HEK293 (cell line): ENCODE data around the gene DGKK.

Experiments
- CTCF ChIA-PET: fragments of 350-600 bp; formaldehyde crosslinking; extraction: SDS; loops from one replicate; lab custom pipeline; 2021; ENCODE audit warnings: antibody characterized with exemption; lab: Yijun Ruan, JAX
- POLR2A ChIA-PET: fragments of 300-600 bp; formaldehyde crosslinking; extraction: SDS; loops from one replicate; lab custom pipeline; 2020; ENCODE audit warnings: antibody characterized with exemption, inconsistent platforms; lab: Yijun Ruan, JAX
- H3K27ac ChIP-seq: fragments of 200-500 bp; sonication (Bioruptor generic); 2 replicates; pipeline ENCODE4 v1.5.1; 2014; ENCODE audit warnings: low read depth, low read length, control low read depth, inconsistent platforms; ENCODE audit errors: extremely low read depth
- H3K36me3 ChIP-seq, 2 experiments: fragments of 200-500 bp in 1 of 2; sonication (Bioruptor generic) in 1 of 2; 1 replicate in 1 of 2; 2 replicates in 1 of 2; pipeline ENCODE4 v1.5.1; 2014 to 2017; ENCODE audit warnings: inconsistent platforms in 2 of 2, low read length in 2 of 2; ENCODE audit not compliant: control insufficient read depth in 2 of 2, insufficient read depth in 1 of 2
- H3K4me1 ChIP-seq: fragments of 200-500 bp; sonication (Bioruptor generic); 2 replicates; pipeline ENCODE4 v1.5.1; 2014; ENCODE audit warnings: mild to moderate bottlenecking, low read length, inconsistent platforms; ENCODE audit not compliant: control insufficient read depth, insufficient read depth
- H3K4me3 ChIP-seq: 2 replicates; pipeline ENCODE4 v1.5.1; 2011; ENCODE audit warnings: low read depth, mild to moderate bottlenecking, control low read depth, low read length, moderate library complexity
- H3K9me3 ChIP-seq: fragments of 200-500 bp; sonication (Bioruptor generic); 2 replicates; pipeline ENCODE4 v1.5.1; 2014; ENCODE audit warnings: low read depth, low read length, inconsistent platforms; ENCODE audit not compliant: control insufficient read depth, insufficient read depth
- FEZF1 ChIP-seq: fragments of 450-650 bp; formaldehyde crosslinking; IDR thresholded peaks from 2 replicates; pipeline ENCODE4 v1.5.1; 2016; ENCODE audit warnings: missing biosample characterization, missing genetic modification characterization
- GLI4 ChIP-seq: fragments of 450-650 bp; formaldehyde crosslinking; IDR thresholded peaks from 2 replicates; pipeline ENCODE4 v1.5.1; 2016; ENCODE audit warnings: missing biosample characterization, missing genetic modification characterization
- KLF1 ChIP-seq: fragments of 450-650 bp; formaldehyde crosslinking; IDR thresholded peaks from 2 replicates; pipeline ENCODE4 v1.5.1; 2016; ENCODE audit warnings: missing biosample characterization, missing genetic modification characterization
- KLF9 ChIP-seq: fragments of 450-650 bp; formaldehyde crosslinking; IDR thresholded peaks from 2 replicates; pipeline ENCODE4 v1.5.1; 2016; ENCODE audit warnings: missing biosample characterization, missing genetic modification characterization, low read depth
- ZBTB48 ChIP-seq: fragments of 450-650 bp; formaldehyde crosslinking; IDR thresholded peaks from 2 replicates; pipeline ENCODE4 v1.5.1; 2016; ENCODE audit warnings: missing biosample characterization, missing genetic modification characterization
- ZBTB7A ChIP-seq: fragments of 450-650 bp; formaldehyde crosslinking; IDR thresholded peaks from 2 replicates; pipeline ENCODE4 v1.5.1; 2016; ENCODE audit warnings: low read depth, missing biosample characterization, missing genetic modification characterization
- ZNF112 ChIP-seq: fragments of 450-650 bp; formaldehyde crosslinking; IDR thresholded peaks from 2 replicates; pipeline ENCODE4 v1.5.0; 2017; ENCODE audit warnings: missing biosample characterization, missing genetic modification characterization
- ZNF114 ChIP-seq: fragments of 450-650 bp; formaldehyde crosslinking; IDR thresholded peaks from 2 replicates; pipeline ENCODE4 v1.5.0; 2017; ENCODE audit warnings: missing biosample characterization, missing genetic modification characterization
- ZNF324 ChIP-seq: fragments of 450-650 bp; formaldehyde crosslinking; IDR thresholded peaks from 2 replicates; pipeline ENCODE4 v1.5.1; 2016; ENCODE audit warnings: missing biosample characterization, missing genetic modification characterization
- ZNF335 ChIP-seq: fragments of 450-650 bp; formaldehyde crosslinking; conservative IDR thresholded peaks from 2 replicates; pipeline ENCODE4 v1.5.1; 2016; ENCODE audit warnings: missing biosample characterization, missing genetic modification characterization
- ZNF404 ChIP-seq: fragments of 450-650 bp; formaldehyde crosslinking; IDR thresholded peaks from 2 replicates; pipeline ENCODE4 v1.5.1; 2017; ENCODE audit warnings: missing biosample characterization, missing genetic modification characterization
- ZNF510 ChIP-seq: fragments of 450-650 bp; formaldehyde crosslinking; IDR thresholded peaks from 2 replicates; pipeline ENCODE4 v1.5.1; 2018; ENCODE audit warnings: mild to moderate bottlenecking, missing genetic modification characterization, missing biosample characterization; ENCODE audit not compliant: insufficient replicate concordance
- ZNF544 ChIP-seq: fragments of 450-650 bp; formaldehyde crosslinking; IDR thresholded peaks from 2 replicates; pipeline ENCODE4 v1.5.0; 2017; ENCODE audit warnings: missing biosample characterization, missing genetic modification characterization
- ZNF621 ChIP-seq: fragments of 450-650 bp; formaldehyde crosslinking; IDR thresholded peaks from 2 replicates; pipeline ENCODE4 v1.5.1; 2017; ENCODE audit warnings: missing biosample characterization, missing genetic modification characterization
- ZNF623 ChIP-seq: fragments of 450-650 bp; formaldehyde crosslinking; IDR thresholded peaks from 2 replicates; pipeline ENCODE4 v1.5.1; 2016; ENCODE audit warnings: missing biosample characterization, missing genetic modification characterization
- ZNF670 ChIP-seq: fragments of 450-650 bp; formaldehyde crosslinking; IDR thresholded peaks from 2 replicates; pipeline ENCODE4 v1.5.1; 2016; ENCODE audit warnings: missing biosample characterization, missing genetic modification characterization, low read depth
- ZNF785 ChIP-seq: fragments of 450-650 bp; formaldehyde crosslinking; IDR thresholded peaks from 2 replicates; pipeline ENCODE4 v1.5.1; 2016; ENCODE audit warnings: missing biosample characterization, missing genetic modification characterization
- ZSCAN30 ChIP-seq: fragments of 450-650 bp; IDR thresholded peaks from 2 replicates; pipeline ENCODE4 v1.5.1; 2018; ENCODE audit warnings: missing biosample characterization, mild to moderate bottlenecking, missing genetic modification characterization, moderate library complexity
- ZXDB ChIP-seq: fragments of 450-650 bp; formaldehyde crosslinking; IDR thresholded peaks from 2 replicates; pipeline ENCODE4 v1.5.1; 2016; ENCODE audit warnings: missing biosample characterization, missing genetic modification characterization
- TF ChIP-seq, protein P1 (sequence below): fragments of 450-650 bp; formaldehyde crosslinking; IDR thresholded peaks from 2 replicates; pipeline ENCODE4 v1.5.1; 2017; ENCODE audit warnings: missing biosample characterization, missing genetic modification characterization
- TF ChIP-seq, protein P2 (sequence below): fragments of 450-650 bp; formaldehyde crosslinking; IDR thresholded peaks from 2 replicates; pipeline ENCODE4 v1.5.1; 2016; ENCODE audit warnings: missing biosample characterization, missing genetic modification characterization
- TF ChIP-seq, protein P3 (sequence below): fragments of 450-650 bp; formaldehyde crosslinking; IDR thresholded peaks from 2 replicates; pipeline ENCODE4 v1.5.1; 2016; ENCODE audit warnings: missing biosample characterization, missing genetic modification characterization, borderline replicate concordance
- TF ChIP-seq, protein P4 (sequence below): fragments of 450-650 bp; formaldehyde crosslinking; IDR thresholded peaks from 2 replicates; pipeline ENCODE4 v1.5.1; 2017; ENCODE audit warnings: missing biosample characterization, missing genetic modification characterization
- TF ChIP-seq, protein P5 (sequence below): fragments of 450-650 bp; formaldehyde crosslinking; IDR thresholded peaks from 2 replicates; pipeline ENCODE4 v1.5.1; 2016; ENCODE audit warnings: missing biosample characterization, missing genetic modification characterization
- TF ChIP-seq, protein P6 (sequence below): fragments of 450-650 bp; formaldehyde crosslinking; IDR thresholded peaks from 2 replicates; pipeline ENCODE4 v1.5.1; 2016; ENCODE audit warnings: missing biosample characterization, missing genetic modification characterization

DGKK gene

DNA sequence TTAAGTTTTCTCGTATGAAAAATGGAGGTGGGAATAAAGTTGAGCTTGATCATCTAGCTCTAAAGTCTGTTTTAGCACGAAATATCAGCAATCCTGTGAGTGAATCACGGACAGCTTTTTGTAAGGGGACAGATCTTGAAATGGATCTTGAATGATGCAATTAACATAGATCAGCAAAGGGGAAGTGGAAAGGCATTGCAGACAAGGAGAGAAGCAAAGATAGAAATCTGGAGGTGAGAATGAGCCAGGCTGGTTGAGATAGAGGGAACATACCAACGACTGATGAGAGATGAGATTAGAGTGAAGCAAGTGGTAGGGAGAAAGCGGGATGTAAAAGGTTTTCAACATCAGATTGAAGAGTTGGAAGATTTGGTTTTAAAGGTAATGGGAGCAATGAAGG is 4.6 kb upstream of the DGKK start:
- Histone ChIP-seq H3K36me3 (no peaks in the 10 kb centered on the region), H3K4me3 (no peak overlapping the region), H3K9me3 (no peaks in the 10 kb centered on the region), H3K4me1 (no peaks in the 10 kb centered on the region), H3K27ac (no peak overlapping the region)
- POLR2A ChIA-PET, result no interaction called here
- no peak for TF ChIP-seq KLF1 (tag by site-specific recombination)
- no peak for TF ChIP-seq ZNF114 (tag by site-specific recombination)
- no peak for TF ChIP-seq FEZF1 (tag by site-specific recombination)
- no peak for TF ChIP-seq ZNF621 (tag by site-specific recombination)
- no peak for TF ChIP-seq ZXDB (tag by site-specific recombination)
- no peak for TF ChIP-seq GLI4 (tag by site-specific recombination)
- TF ChIP-seq ZBTB48 (tag by site-specific recombination), result no peak
- TF ChIP-seq ZNF623 (tag by site-specific recombination), result no peak
- TF ChIP-seq ZNF335, result no peak
- TF ChIP-seq, protein P1, sequence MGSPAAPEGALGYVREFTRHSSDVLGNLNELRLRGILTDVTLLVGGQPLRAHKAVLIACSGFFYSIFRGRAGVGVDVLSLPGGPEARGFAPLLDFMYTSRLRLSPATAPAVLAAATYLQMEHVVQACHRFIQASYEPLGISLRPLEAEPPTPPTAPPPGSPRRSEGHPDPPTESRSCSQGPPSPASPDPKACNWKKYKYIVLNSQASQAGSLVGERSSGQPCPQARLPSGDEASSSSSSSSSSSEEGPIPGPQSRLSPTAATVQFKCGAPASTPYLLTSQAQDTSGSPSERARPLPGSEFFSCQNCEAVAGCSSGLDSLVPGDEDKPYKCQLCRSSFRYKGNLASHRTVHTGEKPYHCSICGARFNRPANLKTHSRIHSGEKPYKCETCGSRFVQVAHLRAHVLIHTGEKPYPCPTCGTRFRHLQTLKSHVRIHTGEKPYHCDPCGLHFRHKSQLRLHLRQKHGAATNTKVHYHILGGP (tag by site-specific recombination), result no peak
- no peak for TF ChIP-seq ZNF544 (tag by site-specific recombination)
- TF ChIP-seq ZNF324 (tag by site-specific recombination), result no peak
- no peak for TF ChIP-seq ZBTB7A (tag by site-specific recombination)
- TF ChIP-seq ZNF112 (tag by site-specific recombination), result no peak
- TF ChIP-seq, protein P2, sequence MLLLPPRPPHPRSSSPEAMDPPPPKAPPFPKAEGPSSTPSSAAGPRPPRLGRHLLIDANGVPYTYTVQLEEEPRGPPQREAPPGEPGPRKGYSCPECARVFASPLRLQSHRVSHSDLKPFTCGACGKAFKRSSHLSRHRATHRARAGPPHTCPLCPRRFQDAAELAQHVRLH (tag by site-specific recombination), result no peak
- no peak for TF ChIP-seq ZNF785 (tag by site-specific recombination)
- no peak for TF ChIP-seq ZNF404 (tag by site-specific recombination)
- TF ChIP-seq ZNF510 (tag by site-specific recombination), result no peak
- TF ChIP-seq, protein P3, sequence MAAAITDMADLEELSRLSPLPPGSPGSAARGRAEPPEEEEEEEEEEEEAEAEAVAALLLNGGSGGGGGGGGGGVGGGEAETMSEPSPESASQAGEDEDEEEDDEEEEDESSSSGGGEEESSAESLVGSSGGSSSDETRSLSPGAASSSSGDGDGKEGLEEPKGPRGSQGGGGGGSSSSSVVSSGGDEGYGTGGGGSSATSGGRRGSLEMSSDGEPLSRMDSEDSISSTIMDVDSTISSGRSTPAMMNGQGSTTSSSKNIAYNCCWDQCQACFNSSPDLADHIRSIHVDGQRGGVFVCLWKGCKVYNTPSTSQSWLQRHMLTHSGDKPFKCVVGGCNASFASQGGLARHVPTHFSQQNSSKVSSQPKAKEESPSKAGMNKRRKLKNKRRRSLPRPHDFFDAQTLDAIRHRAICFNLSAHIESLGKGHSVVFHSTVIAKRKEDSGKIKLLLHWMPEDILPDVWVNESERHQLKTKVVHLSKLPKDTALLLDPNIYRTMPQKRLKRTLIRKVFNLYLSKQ (tag by site-specific recombination), result no peak
- TF ChIP-seq ZNF670 (tag by site-specific recombination), result no peak
- CTCF ChIA-PET, result no interaction called here

DNA sequence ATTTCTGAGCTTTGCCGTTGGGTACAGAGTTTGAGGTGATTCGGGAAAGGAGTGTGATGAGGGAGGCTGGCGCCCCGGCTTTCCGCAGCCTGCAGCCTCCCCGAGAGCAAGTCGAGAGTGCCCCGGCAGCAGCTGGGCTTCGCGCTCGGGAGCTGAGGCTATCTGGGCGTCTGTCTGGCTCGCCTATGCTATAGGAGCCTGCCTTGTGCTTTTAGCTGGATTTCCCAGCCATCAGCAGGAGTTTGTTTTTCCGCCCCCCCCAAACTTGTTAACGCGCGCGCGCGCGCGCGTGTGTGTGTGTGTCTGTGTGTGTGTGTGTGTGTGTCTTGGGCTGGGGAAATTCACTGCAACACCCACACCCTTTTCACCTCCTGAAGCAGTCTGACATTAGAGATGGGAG is 765 bp upstream of the DGKK start:
- no peak overlapping the region for H3K27ac ChIP-seq
- POLR2A ChIA-PET, result interaction anchor here (0.6 kb wide), 2 partner anchors 21 to 1761 kb away, joined by 3 read pairs; no protein-coding TSS in a partner anchor
- H3K4me1 ChIP-seq, result 0 out of 2 replicates have a peak, but pooled peaks cover 3% of the 10 kb centered on the region
- peak overlapping the region; percentile 19 for H3K4me3 ChIP-seq
- no peaks in the 10 kb centered on the region for H3K36me3 ChIP-seq
- CTCF ChIA-PET, result interaction anchor here (0.5 kb wide), 1 partner anchor 115 kb away, joined by 3 read pairs; no protein-coding TSS in a partner anchor
- H3K9me3 ChIP-seq, result no peaks in the 10 kb centered on the region
- TF ChIP-seq, protein P4, sequence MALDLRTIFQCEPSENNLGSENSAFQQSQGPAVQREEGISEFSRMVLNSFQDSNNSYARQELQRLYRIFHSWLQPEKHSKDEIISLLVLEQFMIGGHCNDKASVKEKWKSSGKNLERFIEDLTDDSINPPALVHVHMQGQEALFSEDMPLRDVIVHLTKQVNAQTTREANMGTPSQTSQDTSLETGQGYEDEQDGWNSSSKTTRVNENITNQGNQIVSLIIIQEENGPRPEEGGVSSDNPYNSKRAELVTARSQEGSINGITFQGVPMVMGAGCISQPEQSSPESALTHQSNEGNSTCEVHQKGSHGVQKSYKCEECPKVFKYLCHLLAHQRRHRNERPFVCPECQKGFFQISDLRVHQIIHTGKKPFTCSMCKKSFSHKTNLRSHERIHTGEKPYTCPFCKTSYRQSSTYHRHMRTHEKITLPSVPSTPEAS, result peak; percentile 73
- TF ChIP-seq ZSCAN30 (no peak), KLF9 (tag by site-specific recombination) (no peak)
- TF ChIP-seq, protein P5, sequence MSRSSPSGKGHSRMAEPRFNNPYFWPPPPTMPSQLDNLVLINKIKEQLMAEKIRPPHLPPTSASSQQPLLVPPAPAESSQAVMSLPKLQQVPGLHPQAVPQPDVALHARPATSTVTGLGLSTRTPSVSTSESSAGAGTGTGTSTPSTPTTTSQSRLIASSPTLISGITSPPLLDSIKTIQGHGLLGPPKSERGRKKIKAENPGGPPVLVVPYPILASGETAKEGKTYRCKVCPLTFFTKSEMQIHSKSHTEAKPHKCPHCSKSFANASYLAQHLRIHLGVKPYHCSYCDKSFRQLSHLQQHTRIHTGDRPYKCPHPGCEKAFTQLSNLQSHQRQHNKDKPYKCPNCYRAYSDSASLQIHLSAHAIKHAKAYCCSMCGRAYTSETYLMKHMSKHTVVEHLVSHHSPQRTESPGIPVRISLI (tag by site-specific recombination), result no peak
- TF ChIP-seq, protein P6, sequence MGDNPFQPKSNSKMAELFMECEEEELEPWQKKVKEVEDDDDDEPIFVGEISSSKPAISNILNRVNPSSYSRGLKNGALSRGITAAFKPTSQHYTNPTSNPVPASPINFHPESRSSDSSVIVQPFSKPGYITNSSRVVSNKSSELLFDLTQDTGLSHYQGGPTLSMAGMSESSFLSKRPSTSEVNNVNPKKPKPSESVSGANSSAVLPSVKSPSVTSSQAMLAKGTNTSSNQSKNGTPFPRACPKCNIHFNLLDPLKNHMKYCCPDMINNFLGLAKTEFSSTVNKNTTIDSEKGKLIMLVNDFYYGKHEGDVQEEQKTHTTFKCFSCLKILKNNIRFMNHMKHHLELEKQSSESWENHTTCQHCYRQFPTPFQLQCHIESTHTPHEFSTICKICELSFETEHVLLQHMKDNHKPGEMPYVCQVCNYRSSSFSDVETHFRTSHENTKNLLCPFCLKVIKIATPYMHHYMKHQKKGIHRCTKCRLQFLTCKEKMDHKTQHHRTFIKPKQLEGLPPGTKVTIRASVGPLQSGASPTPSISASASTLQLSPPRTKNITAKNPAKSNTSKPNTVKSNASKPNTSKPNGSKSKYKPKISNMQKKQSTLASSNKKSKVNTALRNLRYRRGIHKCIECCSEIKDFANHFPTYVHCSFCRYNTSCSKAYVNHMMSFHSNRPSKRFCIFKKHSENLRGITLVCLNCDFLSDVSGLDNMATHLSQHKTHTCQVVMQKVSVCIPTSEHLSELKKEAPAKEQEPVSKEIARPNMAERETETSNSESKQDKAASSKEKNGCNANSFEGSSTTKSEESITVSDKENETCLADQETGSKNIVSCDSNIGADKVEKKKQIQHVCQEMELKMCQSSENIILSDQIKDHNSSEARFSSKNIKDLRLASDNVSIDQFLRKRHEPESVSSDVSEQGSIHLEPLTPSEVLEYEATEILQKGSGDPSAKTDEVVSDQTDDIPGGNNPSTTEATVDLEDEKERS (tag by site-specific recombination), result no peak
- TF ChIP-seq, protein P1 (tag by site-specific recombination), result no peak
